Muscle layer of duodenum (tissue), 2 donors: Measurements from ENCODE around the gene E2F7.

Source experiments
- H3K27ac ChIP-seq: one replicate; pipeline ENCODE4 v1.7.0; 2013; ENCODE audit warnings: mild to moderate bottlenecking, low read length
- H3K27me3 ChIP-seq: one replicate; pipeline ENCODE4 v1.7.0; 2013; ENCODE audit warnings: low read depth, mild to moderate bottlenecking, control low read depth, low read length
- H3K36me3 ChIP-seq, 2 donors: one replicate each; pipeline ENCODE4 v1.7.0; 2013; ENCODE audit warnings: low read length in 2 of 2, control low read depth in 1 of 2, mild to moderate bottlenecking in 1 of 2; ENCODE audit not compliant: insufficient read depth in 2 of 2, control insufficient read depth in 1 of 2
- H3K4me1 ChIP-seq, 2 donors: one replicate each; pipeline ENCODE4 v1.7.0; 2013; ENCODE audit warnings: low read length in 2 of 2, mild to moderate bottlenecking in 2 of 2, control low read depth in 1 of 2, moderate library complexity in 1 of 2; ENCODE audit not compliant: insufficient read depth in 2 of 2, control insufficient read depth in 1 of 2
- H3K4me3 ChIP-seq, 2 donors: one replicate each; pipeline ENCODE4 v1.7.0; 2013; ENCODE audit warnings: low read length in 2 of 2, low read depth in 1 of 2, mild to moderate bottlenecking in 1 of 2
- H3K9me3 ChIP-seq, 2 donors: one replicate each; pipeline ENCODE4 v1.7.0; 2013; ENCODE audit warnings: low read length in 2 of 2, control low read depth in 1 of 2, mild to moderate bottlenecking in 1 of 2; ENCODE audit not compliant: control insufficient read depth in 1 of 2
- donor health status: healthy.

The E2F7 gene

DNA sequence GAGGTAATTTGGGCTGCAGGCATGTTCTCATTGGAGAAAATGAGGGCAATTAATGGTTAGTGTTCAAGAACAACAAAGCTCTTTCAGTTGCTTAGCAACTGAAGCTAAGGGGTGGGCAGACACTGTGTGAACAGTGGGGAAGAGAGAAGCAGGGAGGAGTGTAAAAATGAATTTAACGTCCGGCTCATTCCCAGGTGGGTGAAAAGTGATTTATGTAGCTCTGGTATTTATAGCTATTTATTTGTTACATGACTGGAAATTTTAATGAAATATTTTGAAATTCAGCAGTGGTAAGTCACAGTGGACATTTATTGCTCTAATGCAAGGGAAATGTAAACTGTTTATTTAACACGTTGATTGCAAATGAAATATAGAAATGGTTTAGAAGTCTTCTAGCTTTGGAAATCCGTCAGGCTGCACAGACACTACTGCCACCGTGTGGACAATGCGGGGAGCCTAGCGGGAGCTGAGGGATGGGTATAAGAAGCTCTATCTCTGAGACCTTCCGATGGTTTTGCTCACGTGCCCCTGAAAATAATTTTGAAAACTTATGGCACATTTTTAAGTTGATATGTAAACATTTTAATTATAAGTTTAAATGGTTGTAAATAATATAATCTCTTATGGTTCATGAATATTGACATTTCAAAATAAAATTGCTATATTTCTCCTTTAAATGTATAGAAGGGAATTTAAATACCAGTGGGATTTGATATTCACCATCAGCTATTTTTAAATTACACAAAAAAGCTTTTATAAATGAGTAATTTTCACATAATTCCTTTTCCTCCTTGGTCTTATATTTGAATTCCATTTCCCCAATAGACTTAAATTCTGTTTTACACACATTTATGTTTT lies 54.4 kb downstream of the E2F7 start:
- peak overlapping the region in 1 of 2 donors; percentile 28 for H3K4me3 ChIP-seq
- H3K4me1 ChIP-seq, result no peaks in the 10 kb centered on the region
- H3K27ac ChIP-seq, result no peak overlapping the region
- H3K27me3 ChIP-seq, result no peaks in the 10 kb centered on the region
- no peaks in the 10 kb centered on the region for H3K9me3 ChIP-seq
- no peaks in the 10 kb centered on the region for H3K36me3 ChIP-seq

DNA sequence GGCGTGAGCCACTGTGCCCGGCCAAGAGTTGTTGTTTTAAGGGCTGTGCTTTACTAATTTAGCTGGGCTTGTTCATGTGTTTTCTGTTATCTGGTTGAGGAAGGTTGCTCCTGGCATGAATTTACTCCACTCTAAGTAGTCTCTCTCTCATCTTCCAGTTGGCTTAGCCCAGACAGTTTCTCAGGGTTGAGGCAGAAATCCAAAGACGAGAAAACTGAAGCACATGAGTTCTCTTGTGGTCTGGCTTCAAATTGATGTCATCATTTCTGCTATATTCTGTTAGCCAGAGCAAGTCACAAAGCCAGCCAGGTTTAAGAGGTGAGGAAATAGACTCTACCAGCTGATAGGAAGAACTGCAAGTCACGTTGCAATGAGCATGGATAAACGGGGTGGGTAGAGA lies 57.9 kb downstream of the E2F7 start:
- Histone ChIP-seq H3K36me3 (no peaks in the 10 kb centered on the region), H3K27ac (no peak overlapping the region), H3K9me3 (no peaks in the 10 kb centered on the region), H3K4me1 (no peaks in the 10 kb centered on the region), H3K27me3 (no peaks in the 10 kb centered on the region), H3K4me3 (no peak overlapping the region)

DNA sequence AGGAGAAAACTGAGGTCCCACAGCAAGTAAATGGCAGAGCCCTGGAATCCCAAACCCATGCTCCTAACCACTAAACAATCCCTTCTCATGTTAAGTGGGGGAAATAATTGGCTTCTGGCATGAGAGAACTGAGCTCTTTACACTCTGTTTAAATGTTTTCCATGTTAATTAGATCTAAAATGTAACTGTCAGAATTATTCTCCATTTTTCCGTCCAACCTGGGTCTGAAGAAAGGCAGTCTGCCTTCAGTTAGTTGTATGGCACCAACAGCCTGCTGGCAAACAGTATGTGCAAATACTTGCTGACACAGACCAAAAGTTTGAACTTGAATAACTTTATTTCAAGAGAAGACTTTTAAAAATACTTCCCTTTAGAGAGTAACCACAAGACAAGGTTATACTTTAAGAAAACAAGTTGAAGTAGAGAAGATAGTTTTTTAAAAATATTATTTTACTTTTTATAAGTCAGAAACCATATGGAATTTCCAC lies 59.7 kb downstream of the E2F7 start:
- H3K27ac ChIP-seq, result no peak overlapping the region
- H3K9me3 ChIP-seq, result no peaks in the 10 kb centered on the region
- no peaks in the 10 kb centered on the region for H3K27me3 ChIP-seq
- H3K4me1 ChIP-seq, result no peaks in the 10 kb centered on the region
- no peak overlapping the region for H3K4me3 ChIP-seq
- no peaks in the 10 kb centered on the region for H3K36me3 ChIP-seq

DNA sequence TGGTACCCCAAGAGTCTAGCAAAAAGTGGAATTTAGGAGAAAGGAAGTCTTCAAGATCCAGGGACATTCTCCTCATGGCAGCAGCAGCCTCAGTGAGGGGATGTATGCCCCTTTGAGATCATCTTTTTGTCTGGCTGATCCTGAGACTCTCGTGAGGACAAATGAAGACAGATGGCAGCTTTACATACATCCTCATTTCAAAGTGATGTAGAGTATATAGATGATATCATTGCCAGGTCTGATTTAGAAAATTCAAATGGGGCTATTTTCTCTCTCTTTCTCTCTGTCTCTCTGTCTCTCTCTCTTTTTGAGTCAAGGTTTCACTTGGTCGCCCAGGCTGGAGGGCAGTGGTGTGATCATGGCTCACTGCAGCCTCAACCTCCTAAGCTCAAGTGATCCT lies 61.5 kb downstream of the E2F7 start:
- H3K27me3 ChIP-seq, result no peaks in the 10 kb centered on the region
- H3K9me3 ChIP-seq, result no peaks in the 10 kb centered on the region
- no peaks in the 10 kb centered on the region for H3K36me3 ChIP-seq
- H3K27ac ChIP-seq, result no peak overlapping the region
- H3K4me3 ChIP-seq, result no peak overlapping the region
- no peaks in the 10 kb centered on the region for H3K4me1 ChIP-seq

- H3K9me3 ChIP-seq, result no peaks in the 10 kb centered on the region
- H3K27ac ChIP-seq, result no peak overlapping the region
- H3K27me3 ChIP-seq, result no peaks in the 10 kb centered on the region
- no peak overlapping the region for H3K4me3 ChIP-seq
- H3K36me3 ChIP-seq, result no peaks in the 10 kb centered on the region
- peaks cover 0 to 6% of the 10 kb centered on the region in 2 donors for H3K4me1 ChIP-seq
Observed at GRCh38 chr12:77003246-77003645, 62.1 kb downstream of the E2F7 start.

- Histone ChIP-seq H3K9me3 (no peaks in the 10 kb centered on the region), H3K4me1 (peaks cover 0 to 6% of the 10 kb centered on the region in 2 donors), H3K27ac (no peak overlapping the region), H3K27me3 (no peaks in the 10 kb centered on the region), H3K4me3 (no peak overlapping the region), H3K36me3 (no peaks in the 10 kb centered on the region)
Observed at GRCh38 chr12:77002382-77002781, 63.0 kb downstream of the E2F7 start.

DNA sequence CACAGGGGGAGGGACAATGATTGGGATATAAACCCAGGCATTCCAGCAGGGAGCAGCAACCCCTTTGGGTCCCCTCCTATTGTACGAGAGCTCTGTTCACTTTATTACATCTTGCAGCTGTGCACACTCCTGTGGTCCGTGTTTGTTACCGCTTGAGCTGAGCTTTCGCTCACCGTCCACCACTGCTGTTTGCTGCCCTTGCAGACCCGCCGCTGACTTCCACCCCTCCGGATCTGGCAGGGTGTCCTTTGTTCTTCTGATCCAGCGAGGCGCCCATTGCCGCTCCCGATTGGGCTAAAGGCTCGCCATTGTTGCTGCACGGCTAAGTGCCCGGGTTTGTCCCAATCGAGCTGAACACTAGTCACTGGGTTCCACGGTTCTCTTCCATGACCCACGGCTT lies 64.1 kb downstream of the E2F7 start:
- H3K27me3 ChIP-seq, result no peaks in the 10 kb centered on the region
- no peaks in the 10 kb centered on the region for H3K36me3 ChIP-seq
- H3K9me3 ChIP-seq, result no peaks in the 10 kb centered on the region
- H3K27ac ChIP-seq, result no peak overlapping the region
- H3K4me1 ChIP-seq, result peaks cover 0 to 6% of the 10 kb centered on the region in 2 donors
- no peak overlapping the region for H3K4me3 ChIP-seq

- H3K27me3 ChIP-seq, result no peaks in the 10 kb centered on the region
- peaks cover 0 to 6% of the 10 kb centered on the region in 2 donors for H3K4me1 ChIP-seq
- H3K36me3 ChIP-seq, result no peaks in the 10 kb centered on the region
- H3K9me3 ChIP-seq, result no peaks in the 10 kb centered on the region
- no peak overlapping the region for H3K27ac ChIP-seq
- no peak overlapping the region for H3K4me3 ChIP-seq
Observed at GRCh38 chr12:76998908-76999556, 66.3 kb downstream of the E2F7 start.

- Histone ChIP-seq H3K27ac (no peak overlapping the region), H3K9me3 (no peaks in the 10 kb centered on the region), H3K4me1 (peaks cover 0 to 6% of the 10 kb centered on the region in 2 donors), H3K36me3 (no peaks in the 10 kb centered on the region), H3K27me3 (no peaks in the 10 kb centered on the region), H3K4me3 (no peak overlapping the region)
Observed at GRCh38 chr12:76998386-76998785, 67.0 kb downstream of the E2F7 start.

- peaks cover 0 to 6% of the 10 kb centered on the region in 2 donors for H3K4me1 ChIP-seq
- H3K9me3 ChIP-seq, result no peaks in the 10 kb centered on the region
- H3K4me3 ChIP-seq, result no peak overlapping the region
- no peaks in the 10 kb centered on the region for H3K36me3 ChIP-seq
- no peak overlapping the region for H3K27ac ChIP-seq
- no peaks in the 10 kb centered on the region for H3K27me3 ChIP-seq
Observed at GRCh38 chr12:76997011-76997780, 68.2 kb downstream of the E2F7 start.

- Histone ChIP-seq H3K9me3 (no peaks in the 10 kb centered on the region), H3K4me3 (no peak overlapping the region), H3K36me3 (no peaks in the 10 kb centered on the region), H3K4me1 (no peaks in the 10 kb centered on the region), H3K27ac (no peak overlapping the region), H3K27me3 (no peaks in the 10 kb centered on the region)
Observed at GRCh38 chr12:76990716-76991115, 74.7 kb downstream of the E2F7 start.
